Nephron (organoid): Measurements from ENCODE around the gene CDC42SE2.

ENCODE experiments used
- H3K27ac Mint-ChIP-seq, 3 experiments: 2 replicates each; pipeline ENCODE4 v1.8.0; 2020; ENCODE audit warnings: mixed read lengths in 3 of 3, mild to moderate bottlenecking in 2 of 3, moderate library complexity in 1 of 3
- H3K27me3 Mint-ChIP-seq: 2 replicates; pipeline ENCODE4 v1.8.0; 2021; ENCODE audit warnings: low read depth, mild to moderate bottlenecking, moderate library complexity, mixed read lengths
- H3K36me3 Mint-ChIP-seq: 2 replicates; pipeline ENCODE4 v1.8.0; 2020; ENCODE audit warnings: low read depth, mixed read lengths
- H3K4me1 Mint-ChIP-seq: 2 replicates; pipeline ENCODE4 v1.8.0; 2020; ENCODE audit warnings: mixed read lengths
- H3K4me3 Mint-ChIP-seq, 3 experiments: 2 replicates each; pipeline ENCODE4 v1.8.0; 2020; ENCODE audit warnings: mild to moderate bottlenecking in 3 of 3, mixed read lengths in 3 of 3, moderate library complexity in 2 of 3
- H3K9me3 Mint-ChIP-seq: 2 replicates; pipeline ENCODE4 v1.8.0; 2020; ENCODE audit warnings: mixed read lengths
- CTCF ChIP-seq, 3 experiments: fragments of 200-600 bp; sonication (generic); IDR thresholded peaks; one replicate each; pipeline ENCODE4 v1.5.0; 2021; ENCODE audit warnings: antibody characterized with exemption in 3 of 3; ENCODE audit not compliant: unreplicated experiment in 3 of 3

The CDC42SE2 gene

GRCh38 chr5:131296213-131296672, 32.4 kb downstream of the CDC42SE2 start:
- Mint-ChIP-seq H3K4me1 (no peaks in the 10 kb centered on the region), H3K36me3 (peaks cover 16% of the 10 kb centered on the region), H3K4me3 (no peak overlapping the region), H3K27ac (no peak overlapping the region), H3K27me3 (no peaks in the 10 kb centered on the region), H3K9me3 (peaks cover 3% of the 10 kb centered on the region)
- TF ChIP-seq CTCF (IDR thresholded peaks at IDR 0.05; ENCODE audit: unreplicated experiment in 3 of 3), result no peak

GRCh38 chr5:131297886-131298285, 34.0 kb downstream of the CDC42SE2 start:
- H3K27me3 Mint-ChIP-seq, result no peaks in the 10 kb centered on the region
- H3K9me3 Mint-ChIP-seq, result peaks cover 3% of the 10 kb centered on the region
- H3K36me3 Mint-ChIP-seq, result peaks cover 17% of the 10 kb centered on the region
- TF ChIP-seq CTCF (IDR thresholded peaks at IDR 0.05; ENCODE audit: unreplicated experiment in 3 of 3), result no peak
- H3K27ac Mint-ChIP-seq, result no peak overlapping the region
- no peaks in the 10 kb centered on the region for H3K4me1 Mint-ChIP-seq
- no peak overlapping the region for H3K4me3 Mint-ChIP-seq

- Mint-ChIP-seq H3K27ac (no peak overlapping the region), H3K36me3 (peaks cover 15% of the 10 kb centered on the region), H3K4me3 (no peak overlapping the region), H3K9me3 (peaks cover 1% of the 10 kb centered on the region), H3K27me3 (no peaks in the 10 kb centered on the region), H3K4me1 (no peaks in the 10 kb centered on the region)
- TF ChIP-seq CTCF (IDR thresholded peaks at IDR 0.05; ENCODE audit: unreplicated experiment in 3 of 3), result no peak
Observed at GRCh38 chr5:131299465-131299864, 35.6 kb downstream of the CDC42SE2 start.

- Mint-ChIP-seq H3K27ac (peak overlapping the region in 1 of 3 experiments; percentile 4), H3K36me3 (peaks cover 24% of the 10 kb centered on the region), H3K4me3 (no peak overlapping the region), H3K9me3 (peaks cover 7% of the 10 kb centered on the region), H3K4me1 (no peaks in the 10 kb centered on the region), H3K27me3 (no peaks in the 10 kb centered on the region)
- no peak for TF ChIP-seq CTCF (IDR thresholded peaks at IDR 0.05; ENCODE audit: unreplicated experiment in 3 of 3)
Observed at GRCh38 chr5:131302506-131302905, 38.7 kb downstream of the CDC42SE2 start.

- TF ChIP-seq CTCF (IDR thresholded peaks at IDR 0.05; ENCODE audit: unreplicated experiment in 3 of 3), result no peak
- Mint-ChIP-seq H3K27me3 (no peaks in the 10 kb centered on the region), H3K9me3 (peaks cover 10% of the 10 kb centered on the region), H3K4me1 (no peaks in the 10 kb centered on the region), H3K27ac (no peak overlapping the region), H3K4me3 (no peak overlapping the region), H3K36me3 (peaks cover 28% of the 10 kb centered on the region)
Observed at GRCh38 chr5:131303537-131303936, 39.7 kb downstream of the CDC42SE2 start.

- H3K4me1 Mint-ChIP-seq, result no peaks in the 10 kb centered on the region
- H3K9me3 Mint-ChIP-seq, result peaks cover 10% of the 10 kb centered on the region
- H3K27ac Mint-ChIP-seq, result no peak overlapping the region
- no peak for TF ChIP-seq CTCF (IDR thresholded peaks at IDR 0.05; ENCODE audit: unreplicated experiment in 3 of 3)
- no peaks in the 10 kb centered on the region for H3K27me3 Mint-ChIP-seq
- no peak overlapping the region for H3K4me3 Mint-ChIP-seq
- peaks cover 28% of the 10 kb centered on the region for H3K36me3 Mint-ChIP-seq
Observed at GRCh38 chr5:131304414-131304813, 40.6 kb downstream of the CDC42SE2 start.
